Activated T-helper 1 cell treated with Interleukin-2 at 50 U/mL for 16 hours (primary cell): ENCODE data around the gene ISG20.

ENCODE experiments used
- DNase-seq: peaks from one replicate; pipeline ENCODE4 v3.0.0-alpha.2; 2020; ENCODE audit warnings: low read depth

The ISG20 gene

GRCh38 chr15:88688394-88688933 lies 49.6 kb downstream of the ISG20 start:
- no peak for DNase-seq

DNA sequence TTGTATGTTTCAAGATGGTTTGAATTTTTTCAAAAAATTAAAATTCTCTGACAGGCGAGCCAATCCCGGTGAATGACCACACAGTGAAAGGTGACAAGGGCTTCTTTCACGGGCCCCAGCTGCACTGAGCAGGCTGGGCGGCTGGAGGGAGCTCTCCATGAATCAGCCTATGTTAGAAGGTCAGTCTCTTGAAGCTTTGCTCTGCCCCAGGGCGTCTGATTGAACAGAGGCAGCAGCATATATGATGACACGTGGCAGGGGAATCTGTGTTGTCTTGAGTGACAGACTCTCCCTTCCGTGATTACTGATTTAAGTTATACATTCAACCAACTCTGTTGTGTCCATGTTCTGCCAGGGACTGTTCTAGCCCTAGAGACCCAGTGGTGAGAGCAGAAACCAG lies 51.5 kb downstream of the ISG20 start:
- no peak for DNase-seq

- DNase-seq, result no peak
Observed at GRCh38 chr15:88693191-88693590, 54.4 kb downstream of the ISG20 start.

GRCh38 chr15:88695101-88695500 lies 56.3 kb downstream of the ISG20 start:
- no peak for DNase-seq

- no peak for DNase-seq
Observed at GRCh38 chr15:88695691-88696251, 57.0 kb downstream of the ISG20 start.

- no peak for DNase-seq
Observed at GRCh38 chr15:88696254-88696653, 57.4 kb downstream of the ISG20 start.

DNA sequence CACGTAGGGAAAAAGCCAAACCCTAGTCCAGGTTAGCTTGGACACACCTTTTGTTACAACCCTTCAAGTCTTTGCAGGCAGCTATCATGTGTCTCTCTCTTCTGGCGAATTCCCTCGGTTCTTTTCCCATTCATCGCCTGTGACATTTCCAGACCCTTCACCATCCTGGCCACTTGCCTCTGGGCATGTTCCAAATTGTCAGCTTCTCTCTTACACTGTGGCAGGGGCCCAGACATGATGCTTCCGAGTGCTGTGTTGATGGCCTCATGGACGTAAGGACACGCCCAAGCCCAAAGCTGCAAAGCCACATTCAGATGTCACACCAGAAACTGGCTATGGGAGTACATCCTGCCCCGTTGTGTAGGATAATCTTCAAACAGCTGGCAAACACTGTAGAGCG lies 58.5 kb downstream of the ISG20 start:
- no peak for DNase-seq

- DNase-seq, result no peak
Observed at GRCh38 chr15:88699861-88700260, 61.0 kb downstream of the ISG20 start.

GRCh38 chr15:88700716-88701115 lies 61.9 kb downstream of the ISG20 start:
- no peak for DNase-seq

DNA sequence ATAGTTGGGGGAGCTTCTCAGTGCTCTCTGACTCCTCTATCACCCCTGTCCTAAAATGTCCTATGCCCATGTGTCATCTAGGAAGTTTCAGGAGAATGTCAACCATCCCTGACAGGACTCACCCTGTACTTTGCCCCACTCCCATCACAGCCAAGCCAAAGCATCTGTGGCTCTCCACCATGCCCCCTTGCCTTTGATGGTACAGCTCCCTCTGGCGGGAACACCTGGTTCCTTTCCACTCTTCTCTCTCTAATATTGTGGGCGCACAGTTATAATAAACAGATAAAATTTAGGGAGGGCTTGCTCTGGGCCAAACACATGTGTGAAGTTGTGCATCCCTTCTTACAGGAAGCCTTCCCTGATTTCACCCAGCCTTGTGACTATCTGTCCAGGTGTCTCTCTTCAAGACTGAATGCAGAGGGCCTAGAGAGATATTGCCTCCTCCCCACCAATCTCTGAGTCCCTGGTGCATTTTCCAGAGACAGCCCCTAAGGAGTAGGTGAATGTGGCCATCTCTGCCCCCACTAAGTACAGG lies 62.8 kb downstream of the ISG20 start:
- DNase-seq, result no peak

DNA sequence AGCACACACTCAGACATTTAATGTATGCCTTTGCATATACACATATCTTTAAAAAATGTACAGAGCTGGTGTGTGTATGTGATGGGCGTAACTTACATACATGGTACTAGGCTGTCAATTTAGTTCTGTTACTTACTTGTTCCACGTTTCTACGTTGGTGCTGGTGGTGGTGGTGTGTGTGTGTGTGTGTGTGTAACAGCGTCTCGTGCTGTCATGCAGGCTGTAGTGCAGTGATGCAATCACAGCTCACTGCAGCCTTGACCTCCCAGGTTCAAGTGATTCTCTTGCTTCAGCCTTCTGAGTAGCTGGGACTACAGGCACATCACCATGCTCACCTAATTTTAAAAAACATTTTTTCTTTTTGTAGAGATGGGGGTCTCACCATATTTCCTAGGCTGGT lies 64.2 kb downstream of the ISG20 start:
- DNase-seq, result no peak

DNA sequence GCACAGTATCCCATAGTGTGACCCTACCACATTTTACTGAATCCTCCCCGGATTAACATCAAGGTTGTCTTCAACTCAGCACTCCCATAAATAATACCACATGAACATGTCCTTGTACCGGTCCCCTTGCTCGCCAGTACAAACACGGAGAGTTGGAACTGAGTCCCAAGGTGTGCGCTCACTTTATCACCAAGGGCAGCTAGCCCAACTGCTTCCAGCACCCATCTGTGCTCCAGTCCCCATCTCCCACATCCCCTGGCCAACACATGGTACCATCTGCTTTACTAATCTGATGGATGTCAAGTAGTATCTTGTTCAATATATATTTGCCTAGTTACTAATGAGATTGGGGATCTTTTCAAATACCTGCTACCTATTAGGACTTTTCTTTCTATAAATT lies 64.7 kb downstream of the ISG20 start:
- no peak for DNase-seq

DNA sequence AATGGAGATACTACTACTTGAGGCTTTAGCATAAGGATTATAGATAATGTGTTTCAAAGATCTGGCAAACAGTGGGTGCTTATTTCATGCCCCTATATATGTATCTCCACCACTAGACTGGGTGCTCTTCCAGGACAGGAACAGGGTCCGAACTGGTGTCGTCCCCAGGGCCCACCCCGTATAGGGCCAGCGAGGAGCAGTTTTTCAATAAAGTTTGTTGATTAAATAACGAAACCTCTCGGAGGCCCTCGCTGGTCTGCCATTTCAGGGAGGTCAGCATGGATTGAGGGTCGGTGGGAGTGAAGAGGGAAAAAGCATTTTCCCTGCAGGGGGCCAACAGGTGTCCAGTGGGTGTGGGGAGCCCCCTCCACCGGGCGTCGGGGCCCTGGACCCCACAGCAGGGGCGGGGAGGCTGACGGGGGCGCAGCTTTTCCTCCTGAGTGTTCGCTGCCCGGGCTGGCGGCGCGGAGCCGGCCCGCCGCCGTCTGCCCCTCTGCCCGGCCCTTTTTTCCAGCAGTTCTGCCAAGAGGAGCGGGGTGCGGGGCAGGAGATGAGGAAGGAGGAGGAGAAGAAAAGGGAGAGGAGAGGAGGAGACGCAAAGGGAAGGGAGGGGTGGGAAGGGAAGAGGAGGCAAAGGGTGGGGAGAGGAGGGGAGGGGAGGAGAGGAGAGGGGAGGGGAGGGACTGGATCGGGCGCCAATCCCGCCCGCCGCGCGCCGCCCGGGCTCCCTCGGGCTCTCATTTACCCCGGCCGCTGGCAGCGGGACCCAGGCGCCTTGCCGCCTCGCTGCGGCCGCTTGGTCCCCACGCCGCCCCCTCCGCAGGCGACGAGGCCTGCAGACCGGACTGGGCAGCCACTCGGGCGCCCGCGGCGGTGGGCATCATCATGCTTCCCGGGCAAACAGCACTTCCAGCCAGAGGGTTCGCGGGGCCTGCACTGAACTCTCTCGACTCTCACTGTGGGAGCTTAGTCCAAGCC lies 66.3 kb downstream of the ISG20 start:
- DNase-seq, result no peak

GRCh38 chr15:88705769-88706165 lies 67.0 kb downstream of the ISG20 start:
- DNase-seq, result no peak
